HepG2 (cell line): ENCODE results near the gene BCAN. TPM values are rescaled to one million over a fixed set of nuclear protein-coding genes. Genes with fewer than 3 reads are reported as not detected.
A peak's percentile ranks its signal among the peaks of the same experiment; 100 is the strongest.

Experiments used
- AKAP8 ChIP-seq: sonication (generic); formaldehyde crosslinking; IDR thresholded peaks from 2 replicates; pipeline ENCODE4 v1.5.1; 2020; ENCODE audit warnings: mild to moderate bottlenecking, missing genetic modification reagents
- ATF1 ChIP-seq: IDR thresholded peaks from 2 replicates; pipeline ENCODE4 v1.6.1; 2016; ENCODE audit warnings: mild to moderate bottlenecking, control low read depth
- ELF4 ChIP-seq: sonication (generic); formaldehyde crosslinking; IDR thresholded peaks from 2 replicates; pipeline ENCODE4 v1.5.0; 2020; ENCODE audit warnings: missing genetic modification reagents, mild to moderate bottlenecking, moderate library complexity, borderline replicate concordance
- HNRNPUL1 ChIP-seq: fragments of 200-400 bp; formaldehyde crosslinking; IDR thresholded peaks from 2 replicates; pipeline ENCODE4 v1.6.1; 2017; ENCODE audit warnings: low read depth, mild to moderate bottlenecking, low read length, moderate library complexity
- KAT2B ChIP-seq: fragments of 150-350 bp; IDR thresholded peaks from 2 replicates; pipeline ENCODE4 v1.6.1; 2014; ENCODE audit warnings: low read depth, low read length, borderline replicate concordance
- NFYC ChIP-seq: IDR thresholded peaks from 2 replicates; pipeline ENCODE4 v1.6.1; 2016; ENCODE audit warnings: missing genetic modification reagents, missing compliant biosample characterization
- SATB2 ChIP-seq: sonication (generic); formaldehyde crosslinking; IDR thresholded peaks from 2 replicates; pipeline ENCODE4 v1.5.0; 2020; ENCODE audit warnings: missing genetic modification reagents
- TSC22D2 ChIP-seq: sonication (generic); formaldehyde crosslinking; IDR thresholded peaks from 2 replicates; pipeline ENCODE4 v1.5.1; 2020; ENCODE audit warnings: missing genetic modification reagents, mild to moderate bottlenecking, borderline replicate concordance
- ZNF335 ChIP-seq: sonication (generic); formaldehyde crosslinking; IDR thresholded peaks from 2 replicates; pipeline ENCODE4 v1.4.0; 2020; ENCODE audit warnings: missing genetic modification reagents
- ZNF569 ChIP-seq: sonication (generic); formaldehyde crosslinking; IDR thresholded peaks from 2 replicates; pipeline ENCODE4 v1.5.0; 2020; ENCODE audit warnings: mild to moderate bottlenecking, missing genetic modification reagents, moderate library complexity, borderline replicate concordance
- polyA plus RNA-seq, 8 experiments: library from polyadenylated mRNA; depleted of rRNA in 3 of 8; stranded (reverse) in 7 of 8; unstranded in 1 of 8; fragments of >200 nt; fragmentation: Illumina TruSeq in 4 of 8; extraction: Trizol in 4 of 8; gene quantifications; 2 replicates each; pipeline versions ENCODE4 v1.2.1 to v1.2.3, GENCODE V29; 2011 to 2016; ENCODE audit warnings: low read depth in 4 of 8, missing spikeins in 1 of 8, mixed read lengths in 1 of 8; ENCODE audit not compliant: insufficient read depth in 1 of 8
- total RNA-seq, 5 experiments: library from RNA; depleted of rRNA; stranded (reverse); fragments of >200 nt; fragmentation: Illumina TruSeq; extraction: Trizol; gene quantifications; 2 replicates each; pipeline ENCODE4 v1.2.3, GENCODE V29; 2016; ENCODE audit warnings: low read depth in 1 of 5
- TF ChIP-seq, protein P1 (sequence below): sonication (generic); formaldehyde crosslinking; IDR thresholded peaks from 2 replicates; pipeline ENCODE4 v1.5.0; 2020; ENCODE audit warnings: mild to moderate bottlenecking, missing genetic modification reagents, borderline replicate concordance
- TF ChIP-seq, protein P2 (sequence below): IDR thresholded peaks from 2 replicates; pipeline ENCODE4 v1.6.1; 2016; ENCODE audit warnings: low read depth, missing genetic modification reagents, missing compliant biosample characterization
- TF ChIP-seq, protein P3 (sequence below): sonication (generic); formaldehyde crosslinking; conservative IDR thresholded peaks from 2 replicates; pipeline ENCODE4 v1.4.0; 2020; ENCODE audit warnings: missing genetic modification reagents

BCAN gene
- total and polyA plus RNA-seq, 2 of the 13 experiments (the other 11 are each of a cell fraction or from before 2014, with no cell fraction given), result not detected

DNA sequence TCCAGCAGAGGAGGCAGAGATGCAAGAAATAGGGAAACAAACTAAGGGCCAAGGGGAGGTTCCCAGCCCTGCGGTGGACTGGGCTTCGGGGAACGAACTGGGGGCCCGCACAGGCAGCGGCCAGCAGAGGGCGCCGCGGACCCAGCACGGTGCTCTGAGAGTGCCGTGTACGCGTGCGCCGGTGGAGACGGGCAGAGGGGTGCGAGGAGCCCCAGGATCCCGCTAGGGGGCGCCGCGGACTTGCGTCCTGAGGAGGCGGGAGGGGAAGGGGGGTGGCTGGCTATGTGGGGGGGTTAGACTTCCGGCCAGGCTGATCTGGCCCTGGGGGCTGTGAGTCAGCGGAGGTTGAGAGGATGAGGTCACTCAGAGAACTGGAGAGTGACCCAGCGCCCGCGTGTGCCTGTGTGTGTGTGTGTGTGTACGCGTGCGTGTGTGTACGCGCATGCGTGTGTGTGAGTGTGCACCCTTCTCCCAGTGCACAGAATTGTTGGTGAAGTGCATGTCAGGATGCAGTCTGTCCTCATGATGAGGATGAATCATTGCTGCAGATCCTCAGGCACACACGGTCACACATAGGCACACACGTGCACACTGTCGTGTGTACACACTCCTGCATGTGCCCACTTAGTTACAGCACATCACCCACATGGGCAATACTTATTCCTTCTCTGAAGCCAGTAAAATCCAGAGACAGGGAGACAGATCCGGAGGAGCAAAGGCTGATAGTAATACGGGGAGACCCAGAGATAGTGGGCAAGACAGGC is 18.3 kb downstream of the BCAN start (continued):
- TF ChIP-seq, protein P1, sequence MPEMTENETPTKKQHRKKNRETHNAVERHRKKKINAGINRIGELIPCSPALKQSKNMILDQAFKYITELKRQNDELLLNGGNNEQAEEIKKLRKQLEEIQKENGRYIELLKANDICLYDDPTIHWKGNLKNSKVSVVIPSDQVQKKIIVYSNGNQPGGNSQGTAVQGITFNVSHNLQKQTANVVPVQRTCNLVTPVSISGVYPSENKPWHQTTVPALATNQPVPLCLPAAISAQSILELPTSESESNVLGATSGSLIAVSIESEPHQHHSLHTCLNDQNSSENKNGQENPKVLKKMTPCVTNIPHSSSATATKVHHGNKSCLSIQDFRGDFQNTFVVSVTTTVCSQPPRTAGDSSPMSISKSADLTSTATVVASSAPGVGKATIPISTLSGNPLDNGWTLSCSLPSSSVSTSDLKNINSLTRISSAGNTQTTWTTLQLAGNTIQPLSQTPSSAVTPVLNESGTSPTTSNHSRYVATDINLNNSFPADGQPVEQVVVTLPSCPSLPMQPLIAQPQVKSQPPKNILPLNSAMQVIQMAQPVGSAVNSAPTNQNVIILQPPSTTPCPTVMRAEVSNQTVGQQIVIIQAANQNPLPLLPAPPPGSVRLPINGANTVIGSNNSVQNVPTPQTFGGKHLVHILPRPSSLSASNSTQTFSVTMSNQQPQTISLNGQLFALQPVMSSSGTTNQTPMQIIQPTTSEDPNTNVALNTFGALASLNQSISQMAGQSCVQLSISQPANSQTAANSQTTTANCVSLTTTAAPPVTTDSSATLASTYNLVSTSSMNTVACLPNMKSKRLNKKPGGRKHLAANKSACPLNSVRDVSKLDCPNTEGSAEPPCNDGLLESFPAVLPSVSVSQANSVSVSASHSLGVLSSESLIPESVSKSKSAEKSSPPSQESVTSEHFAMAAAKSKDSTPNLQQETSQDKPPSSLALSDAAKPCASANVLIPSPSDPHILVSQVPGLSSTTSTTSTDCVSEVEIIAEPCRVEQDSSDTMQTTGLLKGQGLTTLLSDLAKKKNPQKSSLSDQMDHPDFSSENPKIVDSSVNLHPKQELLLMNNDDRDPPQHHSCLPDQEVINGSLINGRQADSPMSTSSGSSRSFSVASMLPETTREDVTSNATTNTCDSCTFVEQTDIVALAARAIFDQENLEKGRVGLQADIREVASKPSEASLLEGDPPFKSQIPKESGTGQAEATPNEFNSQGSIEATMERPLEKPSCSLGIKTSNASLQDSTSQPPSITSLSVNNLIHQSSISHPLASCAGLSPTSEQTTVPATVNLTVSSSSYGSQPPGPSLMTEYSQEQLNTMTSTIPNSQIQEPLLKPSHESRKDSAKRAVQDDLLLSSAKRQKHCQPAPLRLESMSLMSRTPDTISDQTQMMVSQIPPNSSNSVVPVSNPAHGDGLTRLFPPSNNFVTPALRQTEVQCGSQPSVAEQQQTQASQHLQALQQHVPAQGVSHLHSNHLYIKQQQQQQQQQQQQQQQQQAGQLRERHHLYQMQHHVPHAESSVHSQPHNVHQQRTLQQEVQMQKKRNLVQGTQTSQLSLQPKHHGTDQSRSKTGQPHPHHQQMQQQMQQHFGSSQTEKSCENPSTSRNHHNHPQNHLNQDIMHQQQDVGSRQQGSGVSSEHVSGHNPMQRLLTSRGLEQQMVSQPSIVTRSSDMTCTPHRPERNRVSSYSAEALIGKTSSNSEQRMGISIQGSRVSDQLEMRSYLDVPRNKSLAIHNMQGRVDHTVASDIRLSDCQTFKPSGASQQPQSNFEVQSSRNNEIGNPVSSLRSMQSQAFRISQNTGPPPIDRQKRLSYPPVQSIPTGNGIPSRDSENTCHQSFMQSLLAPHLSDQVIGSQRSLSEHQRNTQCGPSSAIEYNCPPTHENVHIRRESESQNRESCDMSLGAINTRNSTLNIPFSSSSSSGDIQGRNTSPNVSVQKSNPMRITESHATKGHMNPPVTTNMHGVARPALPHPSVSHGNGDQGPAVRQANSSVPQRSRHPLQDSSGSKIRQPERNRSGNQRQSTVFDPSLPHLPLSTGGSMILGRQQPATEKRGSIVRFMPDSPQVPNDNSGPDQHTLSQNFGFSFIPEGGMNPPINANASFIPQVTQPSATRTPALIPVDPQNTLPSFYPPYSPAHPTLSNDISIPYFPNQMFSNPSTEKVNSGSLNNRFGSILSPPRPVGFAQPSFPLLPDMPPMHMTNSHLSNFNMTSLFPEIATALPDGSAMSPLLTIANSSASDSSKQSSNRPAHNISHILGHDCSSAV (CRISPR knock-in tag), result no peak
- TF ChIP-seq HNRNPUL1 (no peak), SATB2 (CRISPR knock-in tag) (no peak), ZNF569 (CRISPR knock-in tag) (no peak), NFYC (peak; percentile 21; the same call in 1 of the 2 replicates), KAT2B (no peak), AKAP8 (CRISPR knock-in tag) (peak; percentile 17; the same call in 1 of the 2 replicates), ZNF335 (CRISPR knock-in tag) (peak; percentile 36; the same call in 1 of the 2 replicates), ELF4 (no peak), TSC22D2 (CRISPR knock-in tag) (no peak), ATF1 (CRISPR knock-in tag) (no peak)
- TF ChIP-seq, protein P2, sequence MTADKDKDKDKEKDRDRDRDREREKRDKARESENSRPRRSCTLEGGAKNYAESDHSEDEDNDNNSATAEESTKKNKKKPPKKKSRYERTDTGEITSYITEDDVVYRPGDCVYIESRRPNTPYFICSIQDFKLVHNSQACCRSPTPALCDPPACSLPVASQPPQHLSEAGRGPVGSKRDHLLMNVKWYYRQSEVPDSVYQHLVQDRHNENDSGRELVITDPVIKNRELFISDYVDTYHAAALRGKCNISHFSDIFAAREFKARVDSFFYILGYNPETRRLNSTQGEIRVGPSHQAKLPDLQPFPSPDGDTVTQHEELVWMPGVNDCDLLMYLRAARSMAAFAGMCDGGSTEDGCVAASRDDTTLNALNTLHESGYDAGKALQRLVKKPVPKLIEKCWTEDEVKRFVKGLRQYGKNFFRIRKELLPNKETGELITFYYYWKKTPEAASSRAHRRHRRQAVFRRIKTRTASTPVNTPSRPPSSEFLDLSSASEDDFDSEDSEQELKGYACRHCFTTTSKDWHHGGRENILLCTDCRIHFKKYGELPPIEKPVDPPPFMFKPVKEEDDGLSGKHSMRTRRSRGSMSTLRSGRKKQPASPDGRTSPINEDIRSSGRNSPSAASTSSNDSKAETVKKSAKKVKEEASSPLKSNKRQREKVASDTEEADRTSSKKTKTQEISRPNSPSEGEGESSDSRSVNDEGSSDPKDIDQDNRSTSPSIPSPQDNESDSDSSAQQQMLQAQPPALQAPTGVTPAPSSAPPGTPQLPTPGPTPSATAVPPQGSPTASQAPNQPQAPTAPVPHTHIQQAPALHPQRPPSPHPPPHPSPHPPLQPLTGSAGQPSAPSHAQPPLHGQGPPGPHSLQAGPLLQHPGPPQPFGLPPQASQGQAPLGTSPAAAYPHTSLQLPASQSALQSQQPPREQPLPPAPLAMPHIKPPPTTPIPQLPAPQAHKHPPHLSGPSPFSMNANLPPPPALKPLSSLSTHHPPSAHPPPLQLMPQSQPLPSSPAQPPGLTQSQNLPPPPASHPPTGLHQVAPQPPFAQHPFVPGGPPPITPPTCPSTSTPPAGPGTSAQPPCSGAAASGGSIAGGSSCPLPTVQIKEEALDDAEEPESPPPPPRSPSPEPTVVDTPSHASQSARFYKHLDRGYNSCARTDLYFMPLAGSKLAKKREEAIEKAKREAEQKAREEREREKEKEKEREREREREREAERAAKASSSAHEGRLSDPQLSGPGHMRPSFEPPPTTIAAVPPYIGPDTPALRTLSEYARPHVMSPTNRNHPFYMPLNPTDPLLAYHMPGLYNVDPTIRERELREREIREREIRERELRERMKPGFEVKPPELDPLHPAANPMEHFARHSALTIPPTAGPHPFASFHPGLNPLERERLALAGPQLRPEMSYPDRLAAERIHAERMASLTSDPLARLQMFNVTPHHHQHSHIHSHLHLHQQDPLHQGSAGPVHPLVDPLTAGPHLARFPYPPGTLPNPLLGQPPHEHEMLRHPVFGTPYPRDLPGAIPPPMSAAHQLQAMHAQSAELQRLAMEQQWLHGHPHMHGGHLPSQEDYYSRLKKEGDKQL (CRISPR knock-in tag), result no peak
- TF ChIP-seq, protein P3, sequence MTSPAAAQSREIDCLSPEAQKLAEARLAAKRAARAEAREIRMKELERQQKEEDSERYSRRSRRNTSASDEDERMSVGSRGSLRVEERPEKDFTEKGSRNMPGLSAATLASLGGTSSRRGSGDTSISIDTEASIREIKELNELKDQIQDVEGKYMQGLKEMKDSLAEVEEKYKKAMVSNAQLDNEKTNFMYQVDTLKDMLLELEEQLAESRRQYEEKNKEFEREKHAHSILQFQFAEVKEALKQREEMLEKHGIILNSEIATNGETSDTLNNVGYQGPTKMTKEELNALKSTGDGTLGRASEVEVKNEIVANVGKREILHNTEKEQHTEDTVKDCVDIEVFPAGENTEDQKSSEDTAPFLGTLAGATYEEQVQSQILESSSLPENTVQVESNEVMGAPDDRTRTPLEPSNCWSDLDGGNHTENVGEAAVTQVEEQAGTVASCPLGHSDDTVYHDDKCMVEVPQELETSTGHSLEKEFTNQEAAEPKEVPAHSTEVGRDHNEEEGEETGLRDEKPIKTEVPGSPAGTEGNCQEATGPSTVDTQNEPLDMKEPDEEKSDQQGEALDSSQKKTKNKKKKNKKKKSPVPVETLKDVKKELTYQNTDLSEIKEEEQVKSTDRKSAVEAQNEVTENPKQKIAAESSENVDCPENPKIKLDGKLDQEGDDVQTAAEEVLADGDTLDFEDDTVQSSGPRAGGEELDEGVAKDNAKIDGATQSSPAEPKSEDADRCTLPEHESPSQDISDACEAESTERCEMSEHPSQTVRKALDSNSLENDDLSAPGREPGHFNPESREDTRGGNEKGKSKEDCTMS, result no peak
